Measurements from ENCODE around the gene PAX1. TPM values are rescaled to one million over a fixed set of nuclear protein-coding genes. Genes with fewer than 3 reads are reported as not detected.

Gene PAX1
- total RNA-seq, 1 donor from 2014 or later, result not detected

GRCh38 chr20:21719592-21720214, 14.2 kb downstream of the PAX1 start:
- CTCF ChIA-PET, result interaction anchor here (1.0 to 1.5 kb wide), 3 partner anchors 9 to 19 kb away, joined by 4 to 11 read pairs (median 6); no protein-coding TSS in a partner anchor
- Mint-ChIP-seq H3K27me3 (peaks cover 31% of the 10 kb centered on the region), H3K4me1 (no peaks in the 10 kb centered on the region), H3K27ac (no peak overlapping the region), H3K9me3 (no peaks in the 10 kb centered on the region), H3K4me3 (no peak overlapping the region), H3K36me3 (ENCODE audit: low read depth) (no peaks in the 10 kb centered on the region)
- POLR2A ChIA-PET, result no interaction called here
- DNase-seq (no peak), ATAC-seq (ENCODE audit: low read depth) (no peak)
- TF ChIP-seq, protein P1, sequence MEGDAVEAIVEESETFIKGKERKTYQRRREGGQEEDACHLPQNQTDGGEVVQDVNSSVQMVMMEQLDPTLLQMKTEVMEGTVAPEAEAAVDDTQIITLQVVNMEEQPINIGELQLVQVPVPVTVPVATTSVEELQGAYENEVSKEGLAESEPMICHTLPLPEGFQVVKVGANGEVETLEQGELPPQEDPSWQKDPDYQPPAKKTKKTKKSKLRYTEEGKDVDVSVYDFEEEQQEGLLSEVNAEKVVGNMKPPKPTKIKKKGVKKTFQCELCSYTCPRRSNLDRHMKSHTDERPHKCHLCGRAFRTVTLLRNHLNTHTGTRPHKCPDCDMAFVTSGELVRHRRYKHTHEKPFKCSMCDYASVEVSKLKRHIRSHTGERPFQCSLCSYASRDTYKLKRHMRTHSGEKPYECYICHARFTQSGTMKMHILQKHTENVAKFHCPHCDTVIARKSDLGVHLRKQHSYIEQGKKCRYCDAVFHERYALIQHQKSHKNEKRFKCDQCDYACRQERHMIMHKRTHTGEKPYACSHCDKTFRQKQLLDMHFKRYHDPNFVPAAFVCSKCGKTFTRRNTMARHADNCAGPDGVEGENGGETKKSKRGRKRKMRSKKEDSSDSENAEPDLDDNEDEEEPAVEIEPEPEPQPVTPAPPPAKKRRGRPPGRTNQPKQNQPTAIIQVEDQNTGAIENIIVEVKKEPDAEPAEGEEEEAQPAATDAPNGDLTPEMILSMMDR (IDR thresholded peaks at IDR 0.05), result peak; percentile 29
- intact Hi-C loops (cut with micrococcal nuclease), result loop anchor here (10.0 kb wide), 1 partner anchor 865 kb away; the partner anchor contains the start of gene FOXA2

DNA sequence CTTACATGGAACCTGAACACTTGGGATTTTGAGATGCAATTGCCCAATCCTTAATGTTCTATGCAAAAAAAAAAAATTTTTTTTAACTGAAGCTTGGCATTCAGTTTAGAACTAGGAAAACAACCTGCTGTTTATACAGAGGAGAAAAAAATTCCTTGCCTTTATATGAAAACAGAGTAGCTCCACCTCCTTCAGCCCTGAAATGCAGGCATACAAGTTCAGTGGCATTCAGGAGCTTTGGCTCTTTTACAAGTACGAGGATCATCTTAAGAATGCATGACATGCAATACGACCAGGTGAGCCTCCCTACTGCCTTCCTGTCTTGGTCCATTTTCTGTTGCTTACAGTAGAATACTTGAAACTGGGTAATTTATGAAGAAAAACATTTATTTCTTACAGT, 20.4 kb downstream of the PAX1 start:
- no peaks in the 10 kb centered on the region for H3K36me3 Mint-ChIP-seq (ENCODE audit: low read depth)
- no peaks in the 10 kb centered on the region for H3K27me3 Mint-ChIP-seq
- peaks cover 2% of the 10 kb centered on the region for H3K9me3 Mint-ChIP-seq
- no peak overlapping the region for H3K27ac Mint-ChIP-seq
- TF ChIP-seq, protein P1 (IDR thresholded peaks at IDR 0.05), result no peak
- ATAC-seq (ENCODE audit: low read depth) (no peak), DNase-seq (no peak)
- H3K4me3 Mint-ChIP-seq, result no peak overlapping the region
- ChIA-PET POLR2A (no interaction called here), CTCF (no interaction called here)
- intact Hi-C loops (cut with micrococcal nuclease), result no loop called here
- no peaks in the 10 kb centered on the region for H3K4me1 Mint-ChIP-seq

DNA sequence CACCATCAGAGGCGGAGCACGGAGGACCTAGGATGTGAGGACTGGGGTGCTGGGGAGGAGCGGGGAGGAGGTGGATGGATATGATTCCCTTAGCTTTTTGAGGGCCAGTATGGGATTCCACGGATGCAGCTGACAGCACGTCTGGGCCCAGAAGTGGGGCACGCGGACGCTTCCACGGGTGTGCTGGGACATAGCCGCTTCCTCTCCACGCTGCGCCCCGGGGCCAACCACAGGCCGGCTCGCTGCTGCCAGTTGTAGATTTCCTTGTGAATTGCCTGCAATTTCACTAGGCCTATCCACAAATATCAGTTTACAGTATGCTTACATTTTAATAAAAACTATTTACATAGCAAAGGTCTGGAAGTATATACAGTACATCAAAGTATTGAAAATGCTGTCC, 23.9 kb downstream of the PAX1 start:
- H3K27me3 Mint-ChIP-seq, result no peaks in the 10 kb centered on the region
- TF ChIP-seq, protein P1 (IDR thresholded peaks at IDR 0.05), result no peak
- peaks cover 2% of the 10 kb centered on the region for H3K9me3 Mint-ChIP-seq
- intact Hi-C loops (cut with micrococcal nuclease), result no loop called here
- ChIA-PET POLR2A (no interaction called here), CTCF (no interaction called here)
- DNase-seq (no peak), ATAC-seq (ENCODE audit: low read depth) (no peak)
- no peak overlapping the region for H3K4me3 Mint-ChIP-seq
- no peak overlapping the region for H3K27ac Mint-ChIP-seq
- no peaks in the 10 kb centered on the region for H3K36me3 Mint-ChIP-seq (ENCODE audit: low read depth)
- no peaks in the 10 kb centered on the region for H3K4me1 Mint-ChIP-seq

DNA sequence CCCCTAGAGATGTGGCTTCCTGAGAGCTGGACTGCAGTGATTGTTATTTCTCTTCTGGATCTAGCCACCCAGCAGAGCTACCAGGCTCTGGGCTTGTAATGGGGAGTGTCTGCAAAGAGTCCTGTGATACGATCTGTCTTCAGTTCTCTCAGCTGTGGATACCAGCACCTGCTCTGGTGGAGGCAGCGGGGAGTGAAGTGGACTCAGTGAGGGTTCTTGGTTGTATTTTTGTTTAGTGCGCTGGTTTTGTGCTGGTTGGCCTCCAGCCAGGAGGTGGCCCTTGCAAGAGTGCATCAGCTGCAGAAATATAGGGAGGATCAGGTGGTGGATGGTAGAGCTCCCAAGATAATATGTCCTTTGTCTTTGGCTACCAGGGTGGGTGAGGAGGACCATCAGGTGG, 33.7 kb downstream of the PAX1 start:
- H3K27ac Mint-ChIP-seq, result no peak overlapping the region
- no peaks in the 10 kb centered on the region for H3K36me3 Mint-ChIP-seq (ENCODE audit: low read depth)
- DNase-seq (no peak), ATAC-seq (ENCODE audit: low read depth) (no peak)
- H3K4me1 Mint-ChIP-seq, result no peaks in the 10 kb centered on the region
- CTCF ChIA-PET, result interaction anchor here (1.6 kb wide), 1 partner anchor 19 kb away, joined by 4 read pairs; no protein-coding TSS in a partner anchor
- POLR2A ChIA-PET, result no interaction called here
- no peaks in the 10 kb centered on the region for H3K27me3 Mint-ChIP-seq
- TF ChIP-seq, protein P1 (IDR thresholded peaks at IDR 0.05), result no peak
- intact Hi-C loops (cut with micrococcal nuclease), result no loop called here
- H3K9me3 Mint-ChIP-seq, result peaks cover 11% of the 10 kb centered on the region
- no peak overlapping the region for H3K4me3 Mint-ChIP-seq

GRCh38 chr20:21739682-21740081, 34.2 kb downstream of the PAX1 start:
- no peaks in the 10 kb centered on the region for H3K27me3 Mint-ChIP-seq
- TF ChIP-seq, protein P1 (IDR thresholded peaks at IDR 0.05), result no peak
- H3K36me3 Mint-ChIP-seq (ENCODE audit: low read depth), result no peaks in the 10 kb centered on the region
- no peaks in the 10 kb centered on the region for H3K4me1 Mint-ChIP-seq
- DNase-seq (no peak), ATAC-seq (ENCODE audit: low read depth) (no peak)
- ChIA-PET POLR2A (no interaction called here), CTCF (interaction anchor here (1.6 kb wide), 1 partner anchor 20 kb away, joined by 4 read pairs; no protein-coding TSS in a partner anchor)
- H3K9me3 Mint-ChIP-seq, result peaks cover 11% of the 10 kb centered on the region
- H3K27ac Mint-ChIP-seq, result no peak overlapping the region
- H3K4me3 Mint-ChIP-seq, result no peak overlapping the region
- intact Hi-C loops (cut with micrococcal nuclease), result no loop called here

All from activated B cell treated with CpG ODN at 0.5 μM for 24 hours (primary cell).